A549 (cell line): ENCODE measurements around the gene PSMB10.

Source experiments
- CHD2 ChIP-seq: fragments of 150-350 bp; IDR thresholded peaks from 2 replicates; pipeline ENCODE4 v1.6.1; 2014; ENCODE audit warnings: low read length; ENCODE audit not compliant: partially characterized antibody
- CTCF ChIP-seq: fragments of >200 bp; sonication (Bioruptor Twin); formaldehyde crosslinking; IDR thresholded peaks from 3 replicates; pipeline ENCODE4 v1.5.1; 2016
- ELK1 ChIP-seq: fragments of 150-350 bp; IDR thresholded peaks from 2 replicates; pipeline ENCODE4 v1.6.1; 2014; ENCODE audit warnings: low read depth, mild to moderate bottlenecking, low read length
- EP300 ChIP-seq, 2 experiments: fragments of >200 bp; sonication (Bioruptor Twin); formaldehyde crosslinking; IDR thresholded peaks; 2 replicates in 1 of 2; 3 replicates in 1 of 2; pipeline ENCODE4 v1.6.1; 2016 to 2017
- KDM1A ChIP-seq: fragments of 200-600 bp; sonication (generic); IDR thresholded peaks from 2 replicates; pipeline ENCODE4 v1.6.1; 2016; ENCODE audit warnings: low read depth, mild to moderate bottlenecking
- MYC ChIP-seq: IDR thresholded peaks from 2 replicates; pipeline ENCODE4 v1.6.1; 2012; ENCODE audit warnings: mild to moderate bottlenecking, inconsistent platforms, low read length, improper control_type of control experiment, borderline replicate concordance
- PHF8 ChIP-seq: fragments of 200-600 bp; sonication (generic); IDR thresholded peaks from 2 replicates; pipeline ENCODE4 v1.6.1; 2016; ENCODE audit warnings: low read depth, mild to moderate bottlenecking, antibody characterized with exemption, moderate library complexity, borderline replicate concordance
- POLR2A ChIP-seq: IDR thresholded peaks from 2 replicates; pipeline ENCODE4 v1.6.1; 2012; ENCODE audit warnings: mild to moderate bottlenecking, low read length
- POLR2AphosphoS2 ChIP-seq: conservative IDR thresholded peaks from 2 replicates; pipeline ENCODE4 v1.6.1; 2012; ENCODE audit warnings: low read length, improper control_type of control experiment, inconsistent platforms
- RAD21 ChIP-seq, 2 experiments: fragments of >200 bp in 1 of 2; sonication (Bioruptor Twin) in 1 of 2; formaldehyde crosslinking in 1 of 2; IDR thresholded peaks in 1 of 2; conservative IDR thresholded peaks in 1 of 2; 2 replicates in 1 of 2; 3 replicates in 1 of 2; pipeline ENCODE4 v1.6.1; 2012 to 2018; ENCODE audit warnings: inconsistent platforms in 1 of 2
- REST ChIP-seq: fragments of 200-600 bp; sonication (generic); IDR thresholded peaks from 2 replicates; pipeline ENCODE4 v1.6.1; 2016; ENCODE audit warnings: antibody characterized with exemption, mild to moderate bottlenecking, moderate library complexity
- USF2 ChIP-seq: fragments of 450-650 bp; IDR thresholded peaks from 2 replicates; pipeline ENCODE4 v1.6.1; 2014; ENCODE audit warnings: antibody characterized with exemption
- ZNF302 ChIP-seq: fragments of 250-450 bp; sonication (Bioruptor Pico); IDR thresholded peaks from 2 replicates; pipeline ENCODE4 v1.9.0; 2021; ENCODE audit warnings: inconsistent platforms, mild to moderate bottlenecking, moderate library complexity

- TF ChIP-seq ELK1, result no peak
- TF ChIP-seq PHF8, result no peak
- no peak for TF ChIP-seq CTCF
- no peak for TF ChIP-seq POLR2AphosphoS2
- TF ChIP-seq ZNF302, result no peak
- no peak for TF ChIP-seq KDM1A
- no peak for TF ChIP-seq REST
- no peak for TF ChIP-seq RAD21 (conservative IDR thresholded peaks at IDR 0.05 in 1 of 2, IDR thresholded peaks at IDR 0.05 in 1 of 2)
- no peak for TF ChIP-seq EP300 (IDR thresholded peaks at IDR 0.05)
- TF ChIP-seq CHD2, result no peak
- TF ChIP-seq MYC, result no peak
- no peak for TF ChIP-seq USF2
- TF ChIP-seq POLR2A, result no peak
Measured at GRCh38 chr16:67961551-67961957, 24.9 kb upstream of the PSMB10 start.
